ENCODE results near the gene CCDC93.

Gene CCDC93

DNA sequence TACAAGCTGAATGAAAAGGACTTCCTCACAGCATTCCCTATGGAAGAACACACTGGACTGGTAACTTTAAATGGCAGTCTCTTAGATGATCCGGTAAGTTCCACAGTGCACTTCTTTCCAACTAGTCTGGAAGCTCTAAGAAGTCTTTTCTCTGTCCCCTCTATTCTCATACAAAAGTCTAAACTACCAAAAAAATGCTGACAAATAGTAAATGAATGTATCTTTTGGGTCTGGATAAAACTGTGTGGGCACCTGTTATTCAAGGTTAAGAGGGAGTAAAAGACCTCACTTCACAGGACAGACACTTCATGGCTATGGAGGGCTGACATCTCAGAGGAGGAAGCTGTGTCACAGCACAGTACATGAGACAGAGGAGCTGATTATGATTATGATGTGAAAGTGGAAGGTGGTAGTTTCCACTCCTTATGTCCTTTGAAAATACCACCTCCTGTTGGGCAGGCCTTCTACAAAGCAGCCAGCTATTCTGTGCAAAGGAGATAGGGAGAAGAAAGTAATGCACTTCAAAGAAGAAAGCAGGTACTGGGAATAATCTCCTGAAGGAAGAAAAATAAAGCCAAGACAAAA, 23.9 kb downstream of the CCDC93 start:
- no peak for DNase-seq (ENCODE audit: low read depth)

DNA sequence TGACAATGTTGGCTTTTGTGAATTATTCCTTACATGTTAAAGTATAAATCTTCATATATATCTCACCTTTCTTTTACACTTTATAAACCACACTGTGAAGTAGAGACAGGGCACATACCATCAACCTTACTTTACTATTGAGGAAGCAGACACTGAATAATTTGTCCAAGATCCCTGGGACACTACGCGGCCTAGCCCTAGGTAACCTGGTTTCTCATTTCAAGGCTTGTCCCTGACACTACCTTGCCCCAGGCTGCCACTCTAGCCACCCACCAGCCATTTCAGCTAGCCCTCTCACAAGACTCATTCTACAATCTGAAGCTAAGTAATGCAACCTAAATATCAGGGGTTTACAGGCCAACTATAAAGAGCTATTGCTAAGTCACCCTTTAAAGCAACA, 26.7 kb downstream of the CCDC93 start:
- DNase-seq (ENCODE audit: low read depth), result no peak

DNA sequence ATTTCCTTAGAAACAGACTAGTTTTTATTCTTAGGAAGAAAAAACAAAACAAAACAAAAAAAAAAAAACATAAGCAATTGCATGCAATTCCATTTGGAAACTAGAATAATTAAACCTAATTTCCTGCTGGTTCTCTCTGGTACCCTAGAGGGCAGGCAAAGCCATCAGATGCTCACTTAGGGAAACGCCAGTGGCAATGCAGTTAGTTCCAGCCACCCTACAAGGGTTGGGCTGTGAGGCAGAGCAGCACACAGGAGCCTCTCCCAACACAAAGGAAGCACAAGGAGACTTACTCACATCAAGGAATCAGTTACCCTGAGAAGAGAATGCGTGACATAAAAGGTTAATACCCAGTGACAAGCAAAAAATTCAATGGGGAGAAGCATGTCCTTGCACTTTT, 28.8 kb downstream of the CCDC93 start:
- DNase-seq (ENCODE audit: low read depth), result no peak

DNA sequence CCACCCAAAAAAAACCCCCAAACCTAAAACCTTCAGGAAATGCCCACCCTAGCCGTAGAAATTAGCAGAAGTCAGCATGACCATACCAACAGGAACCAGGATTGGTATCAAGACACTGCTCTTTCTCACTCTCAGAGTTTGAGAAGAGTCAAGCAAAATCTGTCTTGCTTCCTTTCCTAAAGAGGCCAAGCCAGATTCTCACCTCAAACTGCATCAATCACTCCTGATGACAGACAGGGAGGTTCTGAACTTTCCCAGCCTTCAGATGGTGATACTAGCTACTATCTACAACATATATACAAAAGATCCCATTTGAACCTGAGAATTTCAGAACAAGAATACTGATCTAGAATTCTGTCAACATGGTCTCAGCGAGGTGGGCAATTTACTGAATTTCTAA, 29.7 kb downstream of the CCDC93 start:
- no peak for DNase-seq (ENCODE audit: low read depth)

DNA sequence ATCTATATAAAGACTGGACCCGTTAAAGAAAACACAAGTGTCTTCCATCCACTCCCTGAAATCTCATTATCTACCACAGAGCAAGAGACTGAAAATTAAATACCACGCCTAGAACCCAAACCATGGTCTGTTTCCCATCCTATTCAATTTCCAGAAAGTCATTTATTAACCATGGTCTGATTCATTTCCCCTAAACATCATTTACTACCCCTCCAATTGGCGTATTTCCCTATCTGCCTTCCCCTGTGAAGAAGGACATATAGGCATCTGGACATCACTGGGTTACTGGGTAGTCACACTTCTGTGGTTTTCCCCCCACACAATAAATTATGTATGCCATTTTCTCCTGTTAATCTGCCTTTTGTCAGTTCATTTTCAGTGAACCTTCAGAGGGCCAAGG, 30.8 kb downstream of the CCDC93 start:
- DNase-seq (ENCODE audit: low read depth), result no peak

DNA sequence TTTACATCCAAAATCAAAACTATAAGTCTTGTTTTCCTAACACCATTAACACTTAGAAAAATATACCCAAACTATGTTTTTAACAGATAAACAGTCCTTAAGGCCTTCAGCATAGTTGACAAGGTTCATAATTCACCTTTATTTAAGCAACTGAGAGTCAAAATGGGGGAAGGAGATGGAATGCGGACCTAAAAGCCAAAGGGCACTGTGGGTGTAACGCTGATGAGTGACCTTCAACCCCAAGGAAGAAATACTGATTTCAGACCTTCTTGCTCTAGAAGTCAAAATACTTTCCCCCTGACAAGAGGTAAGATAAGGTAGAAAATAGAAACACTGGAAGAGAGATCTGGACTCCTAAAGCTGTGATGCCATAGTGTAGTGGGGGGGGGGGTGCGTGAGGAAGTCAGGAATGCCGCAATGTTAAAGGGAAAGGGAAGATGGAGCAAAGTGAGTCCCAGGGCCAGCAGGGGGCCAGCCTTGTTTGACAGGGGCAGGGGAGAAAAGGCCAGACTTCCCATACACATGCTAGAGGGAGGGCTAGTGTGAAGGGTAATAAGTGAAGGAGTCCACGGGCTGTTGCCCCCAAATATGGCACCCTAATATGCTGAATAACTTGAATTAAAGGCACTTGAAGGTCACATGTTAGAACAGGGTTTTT, 31.4 kb downstream of the CCDC93 start:
- DNase-seq (ENCODE audit: low read depth), result no peak

DNA sequence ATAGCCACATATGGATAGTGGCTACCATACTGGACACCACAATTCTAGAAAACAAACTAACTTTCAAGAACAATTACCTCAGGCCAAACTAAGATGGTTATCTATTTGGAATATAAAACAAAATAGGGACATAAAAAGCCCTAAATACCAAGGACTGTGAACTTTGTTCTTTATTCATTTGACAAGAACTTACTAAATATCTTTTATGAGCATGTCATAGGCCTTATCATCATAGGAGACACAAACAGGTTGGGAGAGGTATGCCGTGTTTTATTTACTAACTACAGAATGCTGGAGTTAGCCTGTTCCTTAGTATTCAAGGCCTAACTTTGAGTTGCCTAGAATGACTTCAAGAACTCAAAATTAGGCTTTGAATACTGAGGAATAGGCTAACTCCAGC, 32.1 kb downstream of the CCDC93 start:
- no peak for DNase-seq (ENCODE audit: low read depth)

DNA sequence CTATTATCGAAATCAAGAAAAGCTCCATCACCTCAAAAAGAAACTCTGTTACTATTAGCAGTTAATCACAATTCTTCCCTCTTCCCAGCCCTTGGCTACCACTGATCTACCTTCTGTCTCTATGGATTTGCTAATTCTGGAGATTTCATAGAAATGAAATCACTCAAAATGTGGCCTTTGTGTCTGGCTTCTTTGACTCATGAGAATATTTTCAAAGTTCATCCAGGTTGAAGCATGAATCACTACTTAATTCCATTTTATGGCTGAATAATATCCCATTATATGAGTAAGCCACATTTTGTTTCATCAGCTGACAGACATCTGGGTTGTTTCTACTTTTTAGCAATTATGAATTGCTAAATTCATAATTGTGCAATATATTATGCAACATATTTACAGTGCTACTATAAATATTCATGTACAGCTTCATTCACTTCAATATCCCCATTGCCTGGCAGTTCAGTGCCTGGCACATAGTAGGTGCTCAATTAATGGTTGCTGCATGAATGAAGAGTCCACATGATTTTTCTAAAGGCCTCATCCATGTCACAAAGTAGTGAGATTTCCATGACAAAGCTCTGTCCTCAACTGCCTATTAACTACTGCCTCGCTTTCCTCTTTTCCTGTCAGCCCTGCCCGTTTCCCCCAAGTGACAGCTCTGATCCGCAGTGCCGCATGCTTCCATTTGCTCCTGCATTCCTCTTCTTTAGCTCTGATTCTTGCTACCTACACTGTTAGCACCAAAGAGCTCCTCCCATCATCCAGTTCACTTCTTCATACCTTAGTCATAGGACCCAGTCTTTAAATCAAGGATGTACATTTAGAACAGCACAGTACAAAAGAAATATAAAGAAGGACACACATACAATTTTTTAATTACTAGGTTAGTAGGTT, 32.8 kb downstream of the CCDC93 start:
- peak; percentile 91 for DNase-seq (ENCODE audit: low read depth)

DNA sequence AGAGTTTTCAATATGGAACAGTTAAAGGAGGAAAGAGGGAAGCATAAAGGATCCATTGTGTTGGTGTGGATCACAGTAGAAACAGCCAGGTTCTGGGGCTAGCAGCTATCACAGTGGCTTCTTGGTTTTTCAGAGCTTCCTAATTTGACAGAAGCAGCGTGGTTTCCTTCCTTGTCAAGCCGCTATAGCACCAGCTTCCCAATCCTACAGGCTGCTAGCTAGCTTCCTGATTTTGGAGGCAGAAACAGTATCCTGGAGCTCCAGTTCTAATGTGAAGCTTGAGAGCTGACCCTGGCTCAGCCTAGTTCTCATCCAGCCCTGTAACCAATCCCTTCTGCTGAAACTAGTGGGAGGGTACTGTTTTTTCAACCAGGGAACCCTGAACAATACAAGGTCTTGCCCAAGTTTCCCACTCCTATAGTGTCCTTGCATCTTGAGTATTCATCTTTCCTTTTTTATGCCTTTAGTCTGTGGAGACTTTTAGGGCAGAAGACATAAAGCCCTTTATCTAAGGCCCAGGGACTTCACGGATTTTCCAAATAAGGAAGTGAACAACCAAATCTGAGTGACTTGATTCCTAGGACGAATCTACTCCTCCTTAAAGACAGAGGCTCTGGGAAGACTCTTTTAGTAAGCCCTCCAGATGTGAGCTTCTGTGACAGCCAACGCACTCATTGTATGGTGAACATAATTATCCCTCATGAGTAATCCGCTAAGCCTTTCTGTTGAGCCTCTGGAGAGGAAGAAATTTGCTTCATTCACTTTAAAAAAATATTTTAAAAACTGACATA, 33.8 kb downstream of the CCDC93 start:
- DNase-seq (ENCODE audit: low read depth), result peak; percentile 62

DNA sequence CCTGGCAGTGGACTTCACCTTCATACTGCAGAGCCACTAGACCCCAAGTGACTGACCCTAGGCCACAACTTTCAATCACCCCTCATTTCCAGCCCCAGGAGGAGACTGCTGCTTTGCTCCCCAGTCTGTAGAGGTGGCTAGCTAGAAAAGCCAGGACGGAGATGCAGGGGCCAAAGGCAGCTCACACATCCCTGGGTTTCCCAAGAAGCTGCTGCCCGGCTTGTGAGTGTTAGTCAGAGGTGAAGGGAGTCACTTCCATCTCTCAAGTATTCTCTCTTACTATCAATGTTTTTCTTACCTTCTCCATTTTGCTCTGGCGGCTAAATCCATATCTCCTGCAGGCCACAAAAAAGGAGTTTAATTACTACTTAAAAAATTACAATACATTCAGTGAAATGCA, 36.2 kb downstream of the CCDC93 start:
- DNase-seq (ENCODE audit: low read depth), result no peak

DNA sequence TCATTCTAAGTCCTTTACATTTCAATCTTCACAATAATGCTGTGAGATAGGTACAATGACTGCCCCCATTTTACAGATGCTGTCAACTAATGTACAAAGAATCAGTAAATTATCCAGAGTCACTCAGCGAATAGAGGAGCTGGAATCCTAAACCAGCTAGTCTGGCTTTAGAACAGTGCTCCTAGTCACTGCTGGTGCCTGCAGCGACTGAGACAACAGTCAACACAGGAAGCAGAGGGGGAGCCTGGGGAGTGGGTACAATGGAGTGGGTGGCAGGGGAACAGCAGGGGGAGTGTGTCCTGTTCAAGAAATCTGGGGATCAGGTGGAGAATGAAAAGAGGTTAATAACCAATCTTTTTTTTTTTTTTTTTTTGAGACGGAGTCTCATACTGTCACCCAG, 37.3 kb downstream of the CCDC93 start:
- DNase-seq (ENCODE audit: low read depth), result no peak

DNA sequence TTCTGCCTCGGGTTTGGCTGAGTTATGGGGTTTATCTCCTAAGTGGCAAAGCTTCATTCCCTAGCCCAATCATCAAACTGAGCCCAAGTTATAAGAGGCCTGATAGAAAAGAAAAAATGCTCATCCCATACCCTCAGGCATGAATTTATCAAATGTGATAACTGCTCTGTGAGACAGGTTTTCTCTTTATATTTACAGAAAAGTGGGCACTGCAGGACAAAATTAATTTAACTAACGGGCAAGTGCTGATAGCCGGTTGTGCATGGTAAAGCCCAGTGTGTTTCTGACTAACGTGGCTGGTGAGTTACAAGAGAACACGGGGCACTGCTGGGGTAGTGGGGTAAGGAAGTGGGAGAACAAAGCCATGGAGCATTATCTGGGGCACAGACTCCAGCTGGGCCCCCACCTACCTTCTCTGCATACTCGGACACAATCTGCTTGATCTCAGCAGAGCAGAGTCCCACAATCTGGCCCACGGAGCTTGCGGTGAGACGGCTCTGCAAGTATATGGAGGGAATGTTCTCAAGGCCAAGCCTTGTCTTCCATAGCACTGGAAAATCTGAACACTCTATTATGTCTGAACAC, 40.3 kb downstream of the CCDC93 start:
- no peak for DNase-seq (ENCODE audit: low read depth)

DNA sequence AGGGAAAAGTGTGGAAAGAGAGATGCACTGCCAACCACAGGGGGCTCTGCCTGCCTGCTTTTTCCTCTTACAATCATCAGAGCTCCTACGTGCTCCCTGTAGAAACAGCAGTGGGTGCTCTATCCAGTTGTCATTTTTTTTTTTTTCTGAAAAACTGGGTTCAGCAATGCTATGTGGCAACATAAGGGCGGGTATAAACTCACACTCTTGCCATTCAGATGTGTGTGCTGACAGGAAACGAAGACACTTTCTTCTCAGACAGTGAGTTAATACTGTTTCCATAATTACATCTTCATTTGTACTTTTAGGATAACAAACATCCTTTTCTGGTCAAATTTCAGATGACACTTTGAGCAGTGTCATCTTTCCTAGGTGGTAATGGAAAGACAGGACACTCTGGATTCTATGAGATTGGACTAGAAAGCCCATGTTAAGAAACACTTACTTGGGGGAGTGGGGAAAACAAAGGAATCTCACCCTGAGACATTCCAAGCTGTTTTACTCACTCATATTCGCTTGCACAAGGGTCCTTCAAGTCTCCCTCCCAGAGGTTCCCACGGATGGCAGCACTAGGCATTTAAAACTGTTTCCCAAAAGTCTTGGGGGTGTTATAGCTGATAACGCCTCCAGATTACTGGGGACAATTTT, 41.3 kb downstream of the CCDC93 start:
- no peak for DNase-seq (ENCODE audit: low read depth)

DNA sequence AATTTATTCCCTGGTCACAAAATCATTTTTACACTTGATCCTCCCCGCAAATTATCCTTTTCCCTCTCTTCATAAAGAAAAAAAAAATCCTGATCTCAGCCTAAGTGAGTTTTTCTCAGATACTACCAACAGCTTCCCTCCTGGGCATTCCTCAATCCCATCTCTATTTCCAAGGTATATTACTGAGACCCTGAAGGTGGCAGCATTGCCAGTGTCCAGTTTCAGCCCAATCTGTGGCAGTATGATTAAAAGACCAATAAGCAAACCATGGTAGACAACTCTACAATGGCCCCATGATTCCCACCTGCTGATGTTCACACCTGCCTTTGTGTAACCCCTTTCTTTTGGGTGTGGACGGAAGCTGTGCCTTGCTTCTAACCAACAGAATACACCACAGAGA, 45.1 kb downstream of the CCDC93 start:
- no peak for DNase-seq (ENCODE audit: low read depth)

DNA sequence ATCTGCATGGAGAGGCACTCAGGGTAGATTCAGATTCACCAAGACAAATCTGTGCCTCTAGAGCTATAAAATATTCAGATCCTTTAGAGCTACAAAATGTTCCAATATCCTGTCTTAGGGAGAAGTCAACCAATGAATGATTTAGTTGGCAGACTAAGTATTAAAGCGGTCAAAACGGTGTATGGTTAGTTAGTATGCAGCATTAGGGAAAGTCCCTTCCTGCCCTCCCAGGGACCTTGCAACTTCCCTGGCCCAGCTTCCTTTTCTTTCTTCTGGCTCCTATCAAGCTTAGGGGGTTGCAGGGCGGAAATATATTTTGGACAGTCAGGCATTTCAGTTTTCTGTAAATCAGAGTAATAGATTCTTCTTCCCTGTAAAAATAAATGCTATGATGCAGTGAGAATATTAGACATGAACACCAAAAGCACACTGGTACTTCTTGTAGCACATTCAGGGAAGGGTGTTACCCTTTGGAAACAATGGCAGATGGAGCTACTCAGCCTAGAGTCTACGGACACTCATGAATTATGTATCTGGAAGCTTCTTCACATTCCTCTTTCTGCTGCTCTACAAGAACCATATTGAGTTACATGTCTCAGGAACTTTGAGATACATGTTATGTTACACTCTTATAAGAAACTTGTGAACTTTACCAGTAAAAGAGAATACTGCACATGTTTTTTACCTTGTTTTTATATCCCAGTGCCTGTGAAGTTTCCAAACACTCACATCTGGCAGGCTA, 45.7 kb downstream of the CCDC93 start:
- DNase-seq (ENCODE audit: low read depth), result no peak

DNA sequence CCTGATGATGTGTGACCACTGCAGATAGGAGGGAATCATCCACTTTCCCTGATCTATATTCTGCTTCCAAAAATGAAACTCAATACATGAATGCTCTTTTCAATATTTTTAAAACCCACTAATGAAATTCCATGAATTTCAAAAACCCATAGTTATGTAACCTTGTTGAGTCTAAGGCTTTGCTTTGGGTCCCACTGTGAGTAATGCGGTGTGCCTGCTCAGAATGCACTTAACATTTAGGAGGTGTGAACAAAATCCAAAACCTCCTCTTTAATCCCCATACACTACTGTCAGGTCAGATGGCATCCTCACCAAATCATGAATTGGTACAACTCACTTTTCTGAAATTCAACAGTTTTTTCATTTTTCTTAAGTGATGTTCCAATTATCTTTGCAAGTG, 50.4 kb downstream of the CCDC93 start:
- no peak for DNase-seq (ENCODE audit: low read depth)

DNA sequence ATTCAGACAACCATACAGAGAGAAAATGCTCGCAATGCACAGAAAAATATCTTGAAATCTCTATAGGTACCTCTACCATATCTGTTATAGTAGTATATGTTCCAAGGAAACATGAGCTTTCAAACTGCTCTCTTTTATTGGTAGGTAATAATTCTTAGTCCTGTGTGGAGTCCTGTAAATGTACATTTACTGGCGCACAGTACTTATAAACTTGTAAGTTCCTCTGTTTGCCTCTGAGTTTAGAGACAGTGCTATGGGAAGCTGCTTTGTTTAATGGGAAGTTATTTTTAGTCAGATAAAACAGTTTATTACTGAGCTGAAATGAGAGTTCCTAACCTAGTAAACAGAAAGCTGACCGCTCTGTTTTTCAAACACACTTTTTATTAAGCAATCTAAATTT, 52.7 kb downstream of the CCDC93 start:
- DNase-seq (ENCODE audit: low read depth), result no peak

DNA sequence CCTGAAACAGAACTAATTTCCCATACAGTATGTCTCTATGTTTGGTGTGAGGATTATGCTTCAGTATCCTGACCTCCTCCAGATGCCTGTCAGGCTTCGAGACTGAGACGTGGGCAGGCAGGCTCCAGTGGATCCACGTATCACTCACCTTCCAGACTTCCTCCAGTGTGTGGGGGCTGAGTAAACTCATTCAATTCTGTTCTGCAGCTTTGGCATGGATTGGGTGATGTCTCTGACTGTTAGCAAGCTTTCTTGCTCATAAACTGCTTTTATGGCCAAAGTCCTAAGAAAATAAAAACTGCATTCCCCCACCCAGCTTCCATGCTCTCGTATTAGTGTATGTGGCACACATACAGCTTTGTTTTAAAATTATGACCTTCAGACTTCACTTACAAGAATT, 53.6 kb downstream of the CCDC93 start:
- DNase-seq (ENCODE audit: low read depth), result peak; percentile 43

DNA sequence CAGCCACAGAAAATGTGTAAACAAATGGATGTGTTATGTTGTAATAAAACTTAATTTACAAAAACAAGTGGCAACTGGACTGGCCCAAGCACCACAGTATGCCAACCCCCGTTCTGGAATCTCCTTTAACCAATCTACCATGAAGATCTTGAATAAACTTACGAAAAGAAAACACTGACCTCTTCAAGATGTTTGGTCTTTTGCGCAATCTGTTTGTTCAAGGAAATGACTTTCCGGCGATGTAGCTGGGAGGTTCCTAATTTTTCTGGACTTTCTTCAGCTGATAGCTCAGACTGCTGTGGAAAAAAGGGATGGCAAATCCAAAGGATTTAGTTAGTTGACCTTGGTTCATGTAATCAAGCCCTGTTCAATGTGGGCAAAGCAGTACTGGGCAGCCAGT, 55.7 kb downstream of the CCDC93 start:
- peak; percentile 63 for DNase-seq (ENCODE audit: low read depth)

DNA sequence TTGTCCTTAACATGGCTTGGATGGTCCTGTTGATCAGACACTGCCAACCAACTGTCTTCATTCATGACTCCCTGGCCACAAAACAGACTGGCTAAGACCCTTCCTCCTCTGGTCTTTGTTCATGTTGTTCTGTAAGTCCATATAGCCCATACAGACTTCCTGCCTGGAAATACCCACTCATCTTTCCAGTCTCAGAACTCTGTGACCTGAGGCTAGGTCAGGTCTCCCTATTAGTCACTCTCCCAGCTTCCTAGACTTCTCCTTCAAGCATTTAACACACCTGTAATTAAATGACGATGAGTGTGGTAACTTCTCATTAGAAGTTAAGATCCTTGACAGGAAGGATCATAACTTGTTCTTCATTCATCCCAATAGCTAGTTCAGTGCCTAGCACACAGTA, 56.3 kb downstream of the CCDC93 start:
- DNase-seq (ENCODE audit: low read depth), result no peak

All from stromal cell of bone marrow (primary cell).